ENCODE results near the gene CYTL1.
"Not testable (repeated sequence)": the region's sequence is repeated elsewhere in the genome, so short reads cannot be mapped to it uniquely, and the experiment has no call there.

The CYTL1 gene

DNA sequence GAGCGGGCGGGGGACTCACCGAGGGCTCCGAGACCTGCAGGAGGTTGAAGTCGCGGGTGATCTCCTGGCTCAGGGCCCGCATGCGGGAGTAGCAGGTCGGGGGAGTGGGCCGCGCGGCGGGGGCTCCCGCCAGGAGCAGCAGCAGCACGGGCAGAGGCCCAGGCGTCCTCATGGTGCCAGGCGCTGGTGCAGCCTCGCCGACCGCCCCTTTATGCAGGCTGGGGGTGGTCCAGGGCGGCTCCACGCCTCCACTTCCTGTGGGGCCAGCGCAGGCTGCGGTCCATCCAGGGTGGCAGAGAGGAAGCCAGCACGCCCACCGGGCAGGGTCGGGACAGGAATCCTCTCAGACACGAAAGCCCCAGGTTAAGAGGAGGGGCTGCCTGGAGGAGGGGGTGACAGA is at the start of gene CYTL1:
Gene CYTL1, minus strand, starts transcription at position 185 of the 400 bp plus-strand sequence. Its CDS starts 13 bp downstream, at position 172.
- no peak for DNase-seq

DNA sequence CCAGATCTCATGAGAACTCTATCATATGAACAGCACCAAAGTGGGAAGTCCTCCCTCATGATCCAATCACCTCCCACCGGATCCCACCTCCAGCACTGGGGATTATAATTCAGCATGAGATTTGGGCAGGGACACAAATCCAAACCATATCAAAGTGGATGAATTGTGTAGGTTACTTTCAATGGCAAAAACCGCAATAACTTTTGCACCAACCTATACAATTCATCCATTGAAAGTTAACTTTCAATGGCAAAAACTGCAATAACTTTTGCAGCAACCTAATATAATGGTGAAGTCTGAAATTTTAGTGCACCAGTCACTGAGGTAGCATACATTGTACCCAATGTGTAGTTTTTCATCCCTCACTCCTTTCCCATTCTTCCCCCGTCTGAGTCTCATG is 48.6 kb upstream of the CYTL1 start:
- no peak for DNase-seq

GRCh38 chr4:5066968-5067367 is 47.7 kb upstream of the CYTL1 start:
- not testable (repeated sequence) for DNase-seq

DNA sequence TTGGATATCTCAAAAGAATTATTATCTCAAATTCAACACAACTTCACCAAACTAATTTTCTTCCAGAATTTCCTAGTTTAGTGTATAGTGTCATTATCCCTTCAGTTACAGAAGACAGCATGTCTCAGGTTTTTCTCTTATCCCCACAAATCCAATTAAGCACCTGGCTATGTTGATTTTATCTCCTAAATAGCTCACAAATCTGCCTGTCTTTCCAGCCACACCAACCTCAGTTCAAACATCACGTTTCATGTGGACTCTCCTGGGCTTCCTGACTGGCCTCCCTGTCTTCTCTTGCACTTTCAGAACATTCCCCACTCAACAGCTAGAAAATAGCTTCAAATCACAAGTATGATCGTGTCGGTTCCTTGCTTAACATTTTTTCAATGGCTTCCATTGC is 46.8 kb upstream of the CYTL1 start:
- DNase-seq, result no peak

DNA sequence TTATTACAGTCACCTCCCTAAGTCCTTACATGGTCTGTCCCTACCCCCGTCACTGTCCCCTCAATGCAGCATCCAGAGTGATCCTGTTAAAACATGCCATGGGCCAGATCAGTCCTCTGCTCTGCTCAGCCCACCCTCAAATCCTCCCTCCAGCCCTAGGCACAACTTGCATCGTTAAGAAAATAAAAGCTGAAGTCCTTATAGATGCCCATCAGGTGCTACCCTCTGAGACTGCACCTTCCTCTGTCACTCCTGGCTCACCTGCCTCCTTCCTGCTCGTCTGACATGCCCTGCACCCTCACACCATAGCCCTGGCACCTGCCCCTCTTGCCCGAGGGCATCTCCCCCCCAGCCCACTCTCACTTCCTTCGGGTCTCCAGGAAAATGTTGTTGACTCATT is 36.2 kb upstream of the CYTL1 start:
- no peak for DNase-seq

DNA sequence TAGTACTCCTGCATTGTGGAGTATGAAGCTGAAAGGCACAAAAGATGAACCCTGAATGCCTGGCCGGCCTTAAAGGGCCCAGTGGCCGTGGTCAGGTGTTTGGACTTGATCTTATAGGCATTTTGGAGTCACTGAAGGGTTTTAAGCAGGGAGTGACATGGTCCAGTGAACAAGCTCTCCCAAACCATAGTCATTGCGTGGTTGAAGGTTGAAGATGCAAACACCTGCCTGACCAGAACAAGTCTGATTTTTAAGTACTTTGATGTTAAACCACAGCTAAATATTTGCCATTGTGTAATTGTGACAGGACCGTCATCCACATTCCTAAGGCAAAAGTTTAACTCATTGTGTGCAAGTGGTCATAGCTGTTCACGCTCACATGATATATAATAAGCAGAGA is 35.3 kb upstream of the CYTL1 start:
- DNase-seq, result no peak

DNA sequence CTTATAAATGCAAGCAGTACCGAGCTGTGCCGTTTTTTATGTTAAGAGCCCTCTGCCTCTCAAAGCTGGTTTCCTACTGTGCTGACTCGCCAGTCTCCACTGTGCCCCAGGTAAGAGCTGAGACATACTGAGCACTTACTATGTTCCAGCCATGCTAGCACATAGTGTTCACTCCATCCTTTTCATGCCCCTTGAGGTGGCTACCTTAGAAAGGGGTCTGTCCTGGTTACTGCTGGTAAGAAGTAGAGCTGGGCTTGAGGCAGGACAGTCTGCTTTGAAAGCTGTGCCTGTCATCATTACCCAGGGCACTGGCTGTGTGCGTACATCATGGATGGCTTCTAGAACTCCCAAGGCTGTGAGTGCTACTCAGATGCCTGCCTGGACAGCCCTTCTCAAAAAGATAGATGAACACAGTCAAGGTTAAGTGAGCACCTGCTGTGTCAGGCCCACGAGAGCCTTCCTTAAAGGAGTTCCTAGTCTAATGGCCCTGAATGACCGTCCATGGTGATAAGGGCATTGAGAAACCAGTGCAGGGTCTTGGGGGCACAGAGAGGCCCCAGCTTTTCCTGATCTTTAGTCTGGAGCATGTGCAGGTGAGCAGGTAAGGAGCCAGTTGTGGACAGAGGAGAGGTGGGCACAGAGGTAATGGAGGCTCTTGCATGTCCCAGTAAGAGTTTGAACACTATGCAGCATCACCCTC is 33.6 kb upstream of the CYTL1 start:
- no peak for DNase-seq

DNA sequence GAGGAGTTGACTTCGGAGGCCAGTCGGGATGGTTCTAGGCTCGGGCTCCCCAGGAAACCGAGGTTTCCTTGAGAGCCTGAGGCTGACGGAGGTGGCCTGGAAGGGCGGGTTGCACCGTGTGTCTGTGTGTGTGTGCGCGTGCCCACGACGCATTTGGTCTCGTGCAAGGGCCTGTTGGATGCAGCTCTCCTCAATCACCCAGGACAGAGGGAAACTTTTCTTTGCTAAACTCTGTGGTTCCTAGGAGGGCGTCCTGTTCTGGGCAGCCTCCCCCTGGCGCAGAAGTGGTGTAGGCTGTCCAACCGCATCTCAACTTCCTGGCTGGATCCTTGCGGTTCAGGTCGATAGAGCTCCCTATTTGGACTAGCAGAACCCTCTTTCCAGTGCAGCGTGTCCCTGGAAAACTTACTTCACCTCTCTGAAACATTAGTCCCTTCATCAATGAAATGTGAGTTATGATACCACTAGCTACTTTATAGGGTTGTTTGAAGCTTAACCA is 33.0 kb upstream of the CYTL1 start:
- no peak for DNase-seq

DNA sequence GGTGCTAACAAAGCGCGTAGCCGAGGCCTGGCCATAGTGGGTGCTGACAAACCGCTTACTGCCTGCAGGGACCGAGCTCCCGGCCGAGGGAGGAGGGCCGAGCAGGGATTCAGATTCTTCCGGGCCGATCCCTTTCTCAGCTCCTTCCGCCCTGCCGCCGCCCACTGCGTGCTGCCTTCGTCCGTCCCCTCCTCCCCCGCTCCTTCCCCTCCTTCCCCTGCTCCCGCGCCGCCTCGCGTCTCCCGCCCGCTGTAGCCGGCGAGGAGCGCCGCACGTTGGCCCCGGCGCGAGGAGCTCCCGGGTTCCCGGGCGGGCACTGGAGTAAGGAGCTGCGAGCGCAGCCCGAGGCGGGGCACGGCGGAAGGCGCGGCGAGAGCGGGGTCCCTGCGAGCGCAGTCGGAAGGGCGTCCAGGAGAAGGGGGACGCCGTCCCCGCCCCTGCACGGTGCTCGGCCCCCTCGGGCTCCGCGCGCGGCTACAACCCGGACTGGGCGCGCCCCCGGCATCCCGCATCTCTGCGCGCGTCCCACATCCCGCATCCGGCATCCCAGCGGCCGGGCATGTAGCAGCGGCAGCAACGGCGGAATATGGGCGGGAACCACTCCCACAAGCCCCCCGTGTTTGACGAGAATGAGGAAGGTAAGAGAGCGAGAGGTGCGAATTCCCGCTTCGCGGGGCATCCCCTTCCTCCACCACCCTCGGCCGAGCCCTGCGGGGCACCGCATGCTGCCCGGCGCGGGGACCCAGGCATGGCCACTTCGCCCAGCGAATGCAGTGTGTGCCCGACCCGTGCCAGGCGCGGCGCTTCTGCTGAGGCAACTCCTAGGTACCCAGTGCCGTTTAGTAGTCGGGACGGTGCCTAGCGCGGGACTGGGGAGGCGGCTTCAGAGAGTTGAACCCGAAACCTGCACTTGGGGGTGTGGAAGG is 32.3 kb upstream of the CYTL1 start, which contains the start of gene STK32B:
Gene STK32B, plus strand, starts transcription at position 203 of the 926 bp plus-strand sequence.
- DNase-seq, result no peak

DNA sequence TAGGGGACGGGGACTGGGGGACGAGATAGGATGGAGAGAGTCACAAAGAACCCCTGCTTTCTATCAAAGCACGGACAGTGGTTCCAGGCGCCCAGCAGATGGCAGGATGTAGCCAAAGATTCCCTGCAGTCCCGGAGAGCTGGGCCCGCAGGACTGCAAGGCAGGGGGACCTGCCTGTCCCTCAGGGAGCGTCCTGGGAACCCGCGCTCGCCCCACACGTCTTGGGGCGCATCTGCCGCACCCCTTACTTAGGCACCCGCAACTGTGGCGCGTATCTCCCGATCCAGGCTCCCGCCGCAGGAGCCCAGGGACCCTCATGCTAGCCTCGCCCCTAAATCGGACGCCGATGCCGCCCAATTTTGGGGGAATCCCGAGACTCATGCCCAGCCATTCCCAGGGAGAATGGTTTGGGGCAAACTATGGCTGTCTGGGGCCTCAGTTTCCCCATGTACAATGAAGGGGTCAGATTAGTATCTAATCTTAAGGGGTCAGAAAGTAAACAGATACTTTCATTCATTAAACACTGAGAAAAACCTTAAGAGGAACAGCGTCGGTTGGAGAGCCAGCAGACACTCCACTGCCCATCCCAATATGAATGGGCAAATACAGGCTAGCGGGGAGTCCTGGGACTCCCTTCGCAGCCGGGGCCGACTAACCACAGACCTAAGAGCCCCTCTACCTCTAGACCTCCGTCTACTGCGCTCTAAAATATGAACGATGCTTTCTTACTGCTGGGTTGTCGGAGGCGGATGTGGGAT is 31.4 kb upstream of the CYTL1 start:
- no peak for DNase-seq

DNA sequence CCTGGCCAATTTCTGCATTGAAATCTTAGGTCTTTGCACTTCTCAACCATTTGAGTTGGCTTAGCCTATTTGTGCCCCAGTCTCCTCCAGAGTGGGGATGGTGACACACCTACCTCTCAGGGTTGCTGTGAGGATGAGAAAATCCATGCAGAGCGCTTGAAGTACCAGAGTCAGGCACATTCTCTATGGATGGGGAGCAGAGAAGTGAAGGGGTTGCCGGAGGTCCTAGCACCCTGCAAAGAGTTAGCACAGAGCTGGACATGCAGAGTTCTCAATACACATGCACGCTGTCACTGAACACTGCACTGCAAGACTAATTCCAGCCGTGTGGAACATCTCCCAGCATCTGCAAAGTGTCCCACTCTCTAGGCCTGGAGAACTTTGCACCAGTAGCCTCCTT is 29.5 kb upstream of the CYTL1 start:
- no peak for DNase-seq

DNA sequence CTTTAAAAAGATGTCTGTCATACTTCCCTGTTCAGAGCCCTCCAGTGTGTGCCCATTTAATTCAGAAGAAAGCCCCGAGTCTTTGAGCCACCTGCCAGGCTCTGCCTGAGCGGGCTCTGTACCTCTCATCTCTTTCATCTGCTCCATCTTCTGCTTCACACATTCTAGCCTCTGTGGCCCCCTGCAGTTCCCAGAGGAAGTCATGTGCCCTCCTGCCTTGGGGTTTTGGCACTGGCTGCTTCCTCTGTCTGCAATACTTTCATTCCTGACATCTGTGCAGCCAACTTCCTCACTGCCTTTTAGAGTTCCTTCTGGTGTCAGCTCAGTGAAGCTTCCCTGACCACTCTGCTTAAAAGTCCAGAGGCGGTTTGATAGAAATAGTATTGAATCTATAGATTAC is 25.8 kb upstream of the CYTL1 start:
- no peak for DNase-seq

DNA sequence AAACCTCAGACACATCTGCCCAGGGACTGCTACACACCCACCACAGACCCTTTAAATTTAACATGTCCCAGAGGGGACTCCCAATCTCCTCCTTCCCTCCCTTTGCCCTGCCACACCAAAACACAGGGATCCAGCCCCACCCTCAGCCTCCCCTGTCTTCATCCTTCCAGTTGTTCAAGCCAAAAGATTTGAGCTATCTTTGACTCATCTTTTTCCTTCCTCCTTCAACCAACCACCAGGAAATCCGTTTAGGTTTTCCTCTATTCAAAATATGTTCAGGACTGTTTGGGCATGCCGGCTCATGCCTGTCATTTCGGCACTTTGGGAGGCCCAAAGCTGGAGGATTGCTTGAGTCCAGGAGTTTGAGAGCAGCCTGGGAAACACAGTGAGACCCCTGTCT is 25.1 kb upstream of the CYTL1 start:
- no peak for DNase-seq

DNA sequence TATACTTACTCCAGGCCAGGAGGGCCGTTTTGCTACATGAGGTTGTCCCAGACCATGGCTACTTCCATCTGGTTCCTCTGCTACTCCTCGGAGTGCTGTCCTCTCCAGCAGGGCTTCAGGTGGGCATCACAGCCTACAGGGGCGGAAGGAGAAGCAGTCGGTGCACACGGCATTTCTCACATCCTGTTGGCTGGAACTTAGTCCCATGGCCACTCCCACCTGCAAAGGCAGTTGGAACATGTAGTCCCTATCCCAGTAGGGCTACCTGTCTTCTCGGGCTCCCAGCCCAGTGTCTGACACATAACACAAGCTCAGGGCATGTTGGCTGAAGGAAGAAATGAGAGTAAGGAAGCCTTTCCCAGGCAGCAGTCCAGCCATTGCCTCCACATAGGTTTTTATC is 24.3 kb upstream of the CYTL1 start:
- no peak for DNase-seq

GRCh38 chr4:5041699-5042098 is 22.4 kb upstream of the CYTL1 start:
- no peak for DNase-seq

- no peak for DNase-seq
These were observed 21.8 kb upstream of the CYTL1 start for GRCh38 chr4:5040856-5041620.

DNA sequence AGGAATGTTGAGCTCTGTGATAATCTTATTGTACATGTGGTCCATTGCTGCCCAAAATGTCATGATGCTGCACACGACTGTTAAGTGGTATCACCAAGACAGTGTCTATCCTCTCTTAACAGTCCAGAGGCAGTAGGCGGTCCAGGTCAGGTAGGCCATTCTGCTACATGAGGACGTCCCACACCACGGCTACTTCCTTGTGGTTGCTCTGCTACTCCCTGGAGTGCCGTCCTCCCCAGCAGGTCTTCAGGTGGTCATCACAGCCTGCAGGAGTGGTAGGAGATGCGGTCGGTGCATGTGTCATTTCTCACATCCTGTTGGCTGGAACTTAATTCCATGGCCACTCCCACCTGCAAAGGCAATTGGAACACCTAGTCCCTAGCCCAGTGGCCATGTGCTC is 20.5 kb upstream of the CYTL1 start:
- no peak for DNase-seq

DNA sequence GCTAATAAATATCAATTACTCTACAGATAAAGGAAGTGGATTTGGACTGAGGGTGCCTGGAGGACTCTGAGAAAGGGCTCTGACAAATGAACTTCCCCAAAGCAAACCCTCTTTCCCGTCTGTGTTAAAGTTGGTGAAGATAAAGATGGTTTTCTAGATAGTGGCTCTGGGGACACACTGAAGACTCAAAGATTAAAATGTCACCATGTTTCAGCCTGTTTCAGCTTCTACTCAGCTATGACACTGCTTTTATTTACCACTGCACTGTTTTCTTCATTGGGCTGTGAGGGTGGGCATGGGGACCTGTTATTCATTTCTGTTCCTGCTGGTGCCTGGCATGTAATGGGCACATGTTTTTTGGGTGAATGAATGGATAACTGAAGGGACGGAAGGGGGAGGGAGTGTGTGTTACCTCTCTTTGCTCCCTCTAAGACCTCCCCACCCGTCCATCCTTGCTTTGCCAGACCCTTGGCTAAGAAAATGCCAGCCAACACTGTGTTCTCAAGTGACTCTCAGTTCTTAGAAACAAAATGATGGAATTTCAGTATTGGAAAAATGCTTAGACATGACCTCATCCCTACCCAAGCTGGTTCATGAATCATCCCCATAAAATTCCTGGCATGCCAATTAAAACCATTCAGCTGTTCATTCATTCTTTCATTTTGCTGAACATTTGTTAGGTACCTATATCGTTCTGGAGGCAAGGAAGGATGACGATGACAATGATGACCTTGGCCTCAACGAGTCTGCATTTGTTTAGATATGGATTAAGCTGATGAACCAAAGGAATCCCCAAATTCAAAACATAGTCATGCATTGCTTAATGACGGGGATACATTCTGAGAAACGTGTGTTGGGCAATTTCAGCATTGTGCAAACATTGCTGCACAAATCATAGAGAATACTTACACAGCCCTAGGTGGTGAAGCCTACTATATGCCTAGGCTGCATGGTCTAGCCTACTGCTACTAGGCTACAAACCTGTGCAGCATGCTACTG is 18.6 kb upstream of the CYTL1 start:
- no peak for DNase-seq

DNA sequence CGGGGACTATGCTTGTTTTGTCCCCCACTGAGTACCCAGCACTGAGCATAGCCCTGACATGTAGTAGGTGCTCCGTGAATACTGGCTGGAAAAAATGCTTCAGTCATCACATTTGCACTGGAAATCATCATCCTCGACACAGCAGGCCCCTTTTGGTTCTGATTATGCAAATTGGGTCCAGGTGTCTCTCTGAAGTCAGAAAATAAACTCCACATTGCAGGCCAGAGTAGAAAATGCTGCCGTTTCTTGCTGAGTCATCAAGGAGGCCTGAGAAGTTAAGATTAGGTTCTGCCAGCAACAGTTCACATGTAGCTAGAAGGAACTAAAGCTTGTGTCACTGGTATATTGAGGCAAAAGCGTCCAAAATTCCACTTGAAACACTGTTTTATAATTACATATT is 17.0 kb upstream of the CYTL1 start:
- DNase-seq, result no peak

- no peak for DNase-seq
These were observed 14.9 kb upstream of the CYTL1 start for GRCh38 chr4:5034206-5034605.

- DNase-seq, result no peak
These were observed 14.1 kb upstream of the CYTL1 start for GRCh38 chr4:5033281-5033841.

All from cortex of kidney (tissue), 1 donor.